Stimulated activated CD8-positive, alpha-beta memory T cell treated with anti-CD3 and anti-CD28 coated beads, Interleukin-4, amount 100 ng/mL, for 4 hours (primary cell): ENCODE results near the gene NUBPL.

Source experiments
- DNase-seq, 2 donors: peaks; one replicate each; pipeline ENCODE4 v3.0.0-alpha.2; 2020; ENCODE audit warnings: low read depth in 2 of 2, low spot score in 1 of 2

NUBPL gene

DNA sequence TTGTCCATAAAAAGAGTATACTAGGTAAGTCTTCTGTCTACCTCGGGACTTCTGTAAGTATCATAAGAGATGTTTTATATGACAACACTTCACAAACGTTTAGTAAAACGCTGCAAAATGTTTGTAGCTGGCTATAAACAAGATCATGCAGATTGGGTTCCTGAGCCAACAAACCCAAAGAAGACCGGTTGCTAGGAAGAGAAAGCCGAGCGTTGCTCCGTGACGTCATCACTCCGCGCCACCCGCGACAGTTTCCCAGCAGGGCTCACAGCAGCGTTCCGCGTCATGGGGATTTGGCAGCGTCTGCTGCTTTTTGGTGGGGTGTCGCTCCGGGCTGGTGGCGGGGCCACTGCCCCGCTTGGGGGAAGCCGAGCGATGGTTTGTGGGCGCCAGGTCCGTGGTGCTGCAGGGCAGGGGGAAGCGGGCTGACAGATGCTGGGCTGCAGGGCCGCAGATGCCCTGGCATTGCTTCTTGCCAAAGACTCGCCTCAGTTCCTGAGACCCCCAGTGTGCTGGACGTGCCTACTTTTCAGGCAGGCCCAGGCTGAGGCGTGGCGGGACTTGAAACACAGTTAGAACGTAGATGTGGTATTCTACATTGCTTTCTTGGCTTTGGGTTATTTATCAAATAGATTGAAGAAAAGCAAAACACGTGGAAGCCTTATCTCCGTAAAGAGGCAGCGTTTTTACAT is at the start of gene NUBPL:
Gene NUBPL, plus strand, starts transcription at position 250 of the 692 bp plus-strand sequence. Its CDS starts 36 bp downstream, at position 286.
- peak; percentile 93 to 97 for DNase-seq

DNA sequence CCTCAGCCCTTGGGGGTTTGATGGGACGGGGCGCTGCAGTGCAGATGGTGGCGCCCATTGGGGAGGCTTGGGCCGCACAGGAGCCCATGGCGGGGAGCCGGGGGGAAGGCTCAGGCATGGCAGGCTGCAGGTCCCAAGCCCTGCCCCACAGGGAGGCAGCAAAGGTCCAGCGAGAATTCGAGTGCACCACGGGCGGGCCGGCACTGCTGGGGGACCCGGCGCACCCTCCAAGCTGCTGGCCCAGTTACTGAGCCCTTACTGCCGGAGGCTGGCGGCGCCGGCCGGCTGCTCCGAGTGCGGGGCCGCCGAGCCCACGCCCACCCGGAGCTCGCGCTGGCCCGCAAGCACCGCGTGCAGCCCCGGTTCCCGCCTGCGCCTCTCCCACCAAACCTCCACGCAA is 34.1 kb upstream of the NUBPL start:
- no peak for DNase-seq

DNA sequence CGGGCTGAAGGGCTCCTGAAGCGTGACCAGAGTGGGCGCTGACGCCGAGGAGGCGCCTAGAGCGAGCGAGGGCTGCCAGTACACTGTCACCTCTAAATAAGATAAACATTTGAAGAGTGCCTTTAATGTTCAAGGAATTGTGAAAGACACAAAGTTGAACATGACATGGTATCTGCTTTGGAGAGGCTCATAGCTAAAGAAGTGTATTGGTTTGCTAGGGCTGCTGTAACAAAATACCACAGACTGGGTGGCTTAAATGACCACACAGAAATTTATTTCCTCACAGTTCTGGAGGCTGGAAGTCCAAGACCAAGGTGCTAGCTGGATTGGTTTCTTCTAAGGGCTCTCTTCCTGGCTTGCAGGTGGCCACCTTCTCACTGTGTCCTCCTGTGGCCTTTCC is 33.7 kb upstream of the NUBPL start:
- no peak for DNase-seq

GRCh38 chr14:31529053-31529452 is 32.2 kb upstream of the NUBPL start:
- no peak for DNase-seq

- DNase-seq: no peak
Measured at GRCh38 chr14:31530136-31530535, 31.1 kb upstream of the NUBPL start.

GRCh38 chr14:31536201-31536960 is 24.8 kb upstream of the NUBPL start:
- DNase-seq: no peak

DNA sequence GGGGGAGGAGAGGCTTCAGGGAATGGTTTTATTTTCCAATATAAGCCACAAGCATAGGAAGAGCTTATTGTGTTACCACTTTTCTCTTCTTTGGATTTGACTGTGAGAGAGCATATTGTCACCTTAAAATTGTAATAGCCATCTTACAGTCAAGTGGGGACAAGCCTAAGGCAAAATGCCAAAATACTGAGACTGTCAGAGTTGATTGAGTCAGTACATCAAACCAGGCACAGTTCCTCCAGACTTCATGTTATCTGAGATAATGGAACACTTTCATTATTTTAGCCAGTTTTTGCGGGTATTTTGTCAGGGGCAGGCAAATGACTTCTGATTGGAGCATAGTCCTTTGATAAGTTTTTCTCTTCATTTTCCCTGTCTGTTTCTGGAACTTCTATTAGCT is 19.5 kb upstream of the NUBPL start:
- no peak for DNase-seq

- no peak for DNase-seq
Measured at GRCh38 chr14:31543969-31544799, 17.0 kb upstream of the NUBPL start.

- DNase-seq: no peak
Measured at GRCh38 chr14:31544816-31545215, 16.4 kb upstream of the NUBPL start.

GRCh38 chr14:31545328-31545727 is 15.9 kb upstream of the NUBPL start:
- no peak for DNase-seq

DNA sequence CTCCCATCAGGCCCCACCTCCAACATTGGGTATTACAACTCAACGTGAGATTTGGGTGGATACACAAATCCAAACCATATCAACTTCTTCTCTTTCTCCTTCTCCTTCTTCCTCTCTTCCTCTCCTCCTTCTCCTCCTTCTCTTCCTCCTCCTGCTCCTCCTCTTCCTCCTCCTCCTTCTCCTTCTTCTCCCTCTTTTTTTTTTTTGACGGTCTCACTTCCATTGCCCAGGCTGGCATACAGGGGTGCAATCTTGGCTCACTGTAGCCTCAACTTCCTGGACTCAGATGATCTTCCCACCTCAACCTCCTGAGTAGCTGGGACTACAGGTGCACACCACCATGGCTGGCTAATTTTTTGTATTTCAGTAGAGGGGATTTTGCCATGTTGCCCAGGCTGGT is 11.4 kb upstream of the NUBPL start:
- DNase-seq: no peak

- no peak for DNase-seq
Measured at GRCh38 chr14:31550589-31550988, 10.6 kb upstream of the NUBPL start.

- DNase-seq: no peak
Measured at GRCh38 chr14:31556191-31556590, 5.0 kb upstream of the NUBPL start.

- DNase-seq: no peak
Measured at GRCh38 chr14:31559939-31560338, 1.3 kb upstream of the NUBPL start.

GRCh38 chr14:31560759-31561154 is 447 bp upstream of the NUBPL start:
- DNase-seq: no peak

- DNase-seq: no peak
Measured at GRCh38 chr14:31564194-31564593, 3.0 kb downstream of the NUBPL start.

DNA sequence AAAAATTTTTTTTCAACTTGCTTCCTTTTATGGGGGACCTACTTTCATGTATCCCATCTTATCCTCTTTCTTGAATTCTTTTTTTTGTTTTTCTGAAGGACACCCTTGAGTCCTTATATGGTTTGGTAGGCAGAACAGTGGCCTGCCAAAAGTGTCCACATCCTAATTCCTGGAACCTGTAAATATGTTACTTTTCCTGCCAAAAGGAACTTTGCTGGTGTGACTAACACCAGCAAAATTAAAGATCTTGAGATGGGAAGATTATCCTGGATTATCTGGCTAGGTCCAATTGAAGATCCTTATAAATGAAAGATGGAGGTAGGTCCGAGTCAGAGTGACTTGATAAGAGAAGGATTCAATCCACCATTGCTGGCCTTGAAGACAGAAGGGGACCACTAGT is 5.3 kb downstream of the NUBPL start:
- no peak for DNase-seq

DNA sequence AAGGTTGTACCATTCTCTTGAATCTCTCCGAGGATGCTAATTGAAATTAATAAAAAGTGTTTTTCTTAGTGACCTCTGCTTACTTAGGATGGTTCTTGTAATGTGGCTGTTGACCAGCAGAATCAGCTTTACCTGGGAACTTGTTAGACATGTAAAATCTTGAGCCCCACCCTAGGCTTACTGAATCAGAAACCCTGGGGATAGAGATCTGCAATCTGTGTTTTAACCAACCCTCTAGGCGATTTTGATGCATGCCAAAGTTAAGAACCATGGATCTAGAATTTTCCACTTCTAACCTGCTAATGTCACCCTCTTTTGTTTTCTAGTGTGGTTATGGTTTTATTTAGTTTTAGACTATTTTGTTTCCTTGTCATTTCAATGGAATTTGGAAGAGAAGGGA is 6.5 kb downstream of the NUBPL start:
- DNase-seq: no peak

GRCh38 chr14:31568161-31568560 is 7.0 kb downstream of the NUBPL start:
- no peak for DNase-seq

GRCh38 chr14:31568671-31569070 is 7.5 kb downstream of the NUBPL start:
- no peak for DNase-seq

GRCh38 chr14:31572955-31573354 is 11.8 kb downstream of the NUBPL start:
- DNase-seq: no peak

GRCh38 chr14:31576949-31577348 is 15.7 kb downstream of the NUBPL start:
- DNase-seq: no peak
